DOHH2 (cell line): Measurements from ENCODE around the gene PITPNC1.

Experiments
- CTCF ChIP-seq: fragments of 200-600 bp; sonication (generic); IDR thresholded peaks from one replicate; pipeline ENCODE4 v1.5.1; 2014; ENCODE audit warnings: antibody characterized with exemption, mild to moderate bottlenecking, low read depth, low read length; ENCODE audit not compliant: poor library complexity, severe bottlenecking
- EZH2phosphoT487 ChIP-seq: fragments of 200-600 bp; sonication (generic); IDR thresholded peaks from 2 replicates; pipeline ENCODE4 v1.6.1; 2017; ENCODE audit warnings: borderline replicate concordance, mild to moderate bottlenecking, antibody characterized with exemption, low read length, moderate library complexity, mixed read lengths

- TF ChIP-seq CTCF (no peak), EZH2phosphoT487 (no peak)
These were observed 243.0 kb downstream of the PITPNC1 start for GRCh38 chr17:67620088-67620487.
